Gastrocnemius medialis (tissue), 4 donors: Measurements from ENCODE around the gene LEP. TPM values are rescaled to one million over a fixed set of nuclear protein-coding genes. Genes with fewer than 3 reads are reported as not detected.

Source experiments
- ATAC-seq, 2 donors: fragments of 150-250 bp; one replicate each; pipeline ENCODE4 v1.9.1; 2016
- DNase-seq, 2 donors: peaks; one replicate each; pipeline ENCODE4 v3.0.0-alpha.2; 2019
- H3K27ac ChIP-seq, 4 donors: fragments of 200-600 bp; sonication (generic); 1 replicate in 1 of 4; 2 replicates in 3 of 4; pipeline ENCODE4 v1.5.1; 2016 to 2018; ENCODE audit warnings: mild to moderate bottlenecking in 2 of 4, moderate library complexity in 1 of 4
- H3K27me3 ChIP-seq, 3 donors: fragments of 200-600 bp; sonication (generic) in 2 of 3; 1 replicate in 1 of 3; 2 replicates in 2 of 3; pipeline versions ENCODE4 v1.5.1 to v1.6.0; 2016 to 2019; ENCODE audit warnings: mild to moderate bottlenecking in 1 of 3, moderate library complexity in 1 of 3
- H3K36me3 ChIP-seq, 2 donors: fragments of 200-600 bp; sonication (generic) in 1 of 2; one replicate each; pipeline ENCODE4 v1.5.1; 2017 to 2018
- H3K4me1 ChIP-seq, 2 donors: fragments of 200-600 bp; sonication (generic) in 1 of 2; one replicate each; pipeline ENCODE4 v1.5.1; 2016 to 2017; ENCODE audit warnings: mild to moderate bottlenecking in 2 of 2
- H3K4me3 ChIP-seq, 4 donors: fragments of 200-600 bp; sonication (generic) in 3 of 4; 1 replicate in 1 of 4; 2 replicates in 3 of 4; pipeline ENCODE4 v1.5.1; 2016 to 2019; ENCODE audit warnings: mild to moderate bottlenecking in 2 of 4
- H3K9me3 ChIP-seq, 3 donors: fragments of 200-600 bp; sonication (generic) in 2 of 3; 1 replicate in 1 of 3; 2 replicates in 2 of 3; pipeline ENCODE4 v1.5.1; 2016 to 2019
- CTCF ChIP-seq, 5 experiments: fragments of 450-650 bp in 3 of 5; fragments of 200-600 bp in 2 of 5; sonication (generic) in 2 of 5; IDR thresholded peaks in 4 of 5; conservative IDR thresholded peaks in 1 of 5; 1 replicate in 4 of 5; 2 replicates in 1 of 5; pipeline ENCODE4 v1.5.1; 2016 to 2019; ENCODE audit warnings: antibody characterized with exemption in 5 of 5, mild to moderate bottlenecking in 3 of 5, moderate library complexity in 3 of 5
- POLR2A ChIP-seq, 2 donors: fragments of 450-650 bp; IDR thresholded peaks; one replicate each; pipeline ENCODE4 v1.6.1; 2017; ENCODE audit warnings: antibody characterized with exemption in 2 of 2, mild to moderate bottlenecking in 2 of 2, moderate library complexity in 2 of 2
- in situ Hi-C, 4 donors: fragments of 200-750 bp; cut with MboI; loops; one replicate each; pipeline versions ENCODE4 v1.15.0 to v1.8.0; 2017; ENCODE audit warnings: low sequenced_read_pairs in 4 of 4
- intact Hi-C: fragments of 100-400 bp; cut with DNase I; formaldehyde crosslinking; loops from one replicate; pipeline ENCODE4 v1.15.1; 2023; ENCODE audit warnings: low total_unique reads
- total RNA-seq, 4 donors: library from RNA; depleted of rRNA; stranded (reverse); fragments of >200 nt; gene quantifications; one replicate each; pipeline versions ENCODE4 v1.1.0 to v1.2.3, GENCODE V29; 2016

Gene LEP
- total RNA-seq, 4 donors from 2014 or later = 0.11 to 0.46 TPM; not detected in 2

- Histone ChIP-seq H3K27me3 (peaks cover 6 to 25% (median 20%) of the 10 kb centered on the region in 3 donors), H3K27ac (no peak overlapping the region), H3K9me3 (no peaks in the 10 kb centered on the region), H3K36me3 (no peaks in the 10 kb centered on the region), H3K4me1 (no peaks in the 10 kb centered on the region), H3K4me3 (no peak overlapping the region)
- ATAC-seq = peak in 1 of 2 donors; percentile 21
- intact Hi-C loops = no loop called here
- TF ChIP-seq CTCF (IDR thresholded peaks at IDR 0.05 in 4 of 5, conservative IDR thresholded peaks at IDR 0.05 in 1 of 5) (no peak), POLR2A (IDR thresholded peaks at IDR 0.05) (no peak)
- in situ Hi-C loops = no loop called here
- no peak for DNase-seq
Observed at GRCh38 chr7:128217967-128218652, 23.0 kb upstream of the LEP start.

- ATAC-seq (no peak), DNase-seq (no peak)
- H3K9me3 ChIP-seq = no peaks in the 10 kb centered on the region
- in situ Hi-C loops = no loop called here
- no peak overlapping the region for H3K27ac ChIP-seq
- H3K27me3 ChIP-seq = peaks cover 6 to 20% (median 19%) of the 10 kb centered on the region in 3 donors
- no peaks in the 10 kb centered on the region for H3K4me1 ChIP-seq
- intact Hi-C loops = no loop called here
- H3K36me3 ChIP-seq = no peaks in the 10 kb centered on the region
- H3K4me3 ChIP-seq = no peak overlapping the region
- TF ChIP-seq CTCF (IDR thresholded peaks at IDR 0.05 in 4 of 5, conservative IDR thresholded peaks at IDR 0.05 in 1 of 5) (no peak), POLR2A (IDR thresholded peaks at IDR 0.05) (no peak)
Observed at GRCh38 chr7:128219636-128220035, 21.4 kb upstream of the LEP start.

GRCh38 chr7:128221929-128222403 lies 19.1 kb upstream of the LEP start:
- DNase-seq (no peak), ATAC-seq (no peak)
- H3K9me3 ChIP-seq = no peaks in the 10 kb centered on the region
- H3K27me3 ChIP-seq = peaks cover 6 to 16% (median 13%) of the 10 kb centered on the region in 3 donors
- no peaks in the 10 kb centered on the region for H3K36me3 ChIP-seq
- H3K27ac ChIP-seq = no peak overlapping the region
- H3K4me3 ChIP-seq = no peak overlapping the region
- intact Hi-C loops = no loop called here
- H3K4me1 ChIP-seq = no peaks in the 10 kb centered on the region
- TF ChIP-seq POLR2A (IDR thresholded peaks at IDR 0.05) = no peak
- no peak for TF ChIP-seq CTCF (IDR thresholded peaks at IDR 0.05 in 4 of 5, conservative IDR thresholded peaks at IDR 0.05 in 1 of 5)
- in situ Hi-C loops = no loop called here

GRCh38 chr7:128226132-128226980 lies 14.7 kb upstream of the LEP start:
- DNase-seq (no peak), ATAC-seq (no peak)
- Histone ChIP-seq H3K36me3 (no peaks in the 10 kb centered on the region), H3K27me3 (peaks cover 2 to 6% (median 6%) of the 10 kb centered on the region in 3 donors), H3K4me1 (no peaks in the 10 kb centered on the region), H3K27ac (no peak overlapping the region), H3K9me3 (no peaks in the 10 kb centered on the region), H3K4me3 (no peak overlapping the region)
- in situ Hi-C loops (no loop called here), intact Hi-C loops (no loop called here)
- TF ChIP-seq CTCF (IDR thresholded peaks at IDR 0.05 in 4 of 5, conservative IDR thresholded peaks at IDR 0.05 in 1 of 5) (no peak), POLR2A (IDR thresholded peaks at IDR 0.05) (no peak)
